AG04450 (cell line): Measurements from ENCODE around the gene GTPBP2. TPM values are rescaled to one million over a fixed set of nuclear protein-coding genes. Genes with fewer than 3 reads are reported as not detected.
"Not testable (repeated sequence)": the region's sequence is repeated elsewhere in the genome, so short reads cannot be mapped to it uniquely, and the experiment has no call there.

Experiments used
- CTCF ChIA-PET: fragments of 300-600, 350-600 bp; formaldehyde crosslinking; extraction: SDS; loops from one replicate; lab custom pipeline; 2022; ENCODE audit warnings: antibody characterized with exemption, inconsistent platforms; lab: Charles Lee
- POLR2A ChIA-PET: fragments of 350-600 bp; formaldehyde crosslinking; extraction: SDS; loops from one replicate; lab custom pipeline; 2021; ENCODE audit warnings: antibody characterized with exemption, inconsistent platforms; lab: Yijun Ruan, JAX
- DNase-seq: peaks from one replicate; pipeline ENCODE4 v3.0.0-alpha.2; 2011; ENCODE audit warnings: low read depth, low spot score
- H3K27ac ChIP-seq: one replicate; pipeline ENCODE4 v1.5.1; 2012; ENCODE audit warnings: low read depth, low read length, control low read depth
- H3K27me3 ChIP-seq: one replicate; pipeline ENCODE4 v1.6.0; 2012; ENCODE audit warnings: low read length; ENCODE audit not compliant: control insufficient read depth, insufficient read depth
- H3K4me3 ChIP-seq: 2 replicates; pipeline ENCODE4 v1.5.1; 2011; ENCODE audit warnings: mild to moderate bottlenecking, low read depth, low read length, control low read depth
- H3K9me3 ChIP-seq: 2 replicates; pipeline ENCODE4 v1.5.1; 2012; ENCODE audit warnings: low read length; ENCODE audit not compliant: control insufficient read depth, insufficient read depth
- polyA plus RNA-seq: library from polyadenylated mRNA; depleted of rRNA; stranded (reverse); fragments of >200 nt; gene quantifications from 2 replicates; pipeline ENCODE4 v1.2.3, GENCODE V29; 2011
- TF ChIP-seq, protein P1 (sequence below): IDR thresholded peaks from 2 replicates; pipeline ENCODE4 v1.5.1; 2011; ENCODE audit warnings: low read depth, low read length, control low read depth, inconsistent platforms

Gene GTPBP2
- polyA plus RNA-seq, 1 experiment = 60.8 TPM

DNA sequence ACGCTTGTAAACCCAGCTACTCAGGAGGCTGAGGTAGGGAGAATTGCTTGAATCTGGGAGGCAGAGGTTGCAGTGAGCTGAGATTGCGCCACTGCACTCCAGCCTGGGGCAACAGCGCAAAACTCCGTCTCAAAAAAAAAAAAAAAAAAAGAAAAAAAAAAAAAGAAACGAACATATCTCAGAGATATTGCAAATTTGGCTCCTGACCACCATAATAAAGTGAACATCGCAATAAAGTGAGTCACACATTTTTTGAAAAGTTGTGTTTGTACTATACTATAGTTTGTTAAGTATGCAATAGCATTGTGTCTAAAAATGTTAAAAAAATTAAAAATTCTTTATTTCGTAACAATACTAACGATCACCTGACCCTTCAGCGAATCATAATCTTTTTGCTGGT lies 29.1 kb upstream of the GTPBP2 start:
- no peak for DNase-seq
- ChIA-PET CTCF (no interaction called here), POLR2A (interaction anchor here (0.7 kb wide), 1 partner anchor 29 kb away, joined by 4 read pairs; the partner anchor contains the start of gene MRPS18A)
- H3K4me3 ChIP-seq = no peak overlapping the region
- peaks cover 11% of the 10 kb centered on the region; the same call in 1 of the 2 replicates for H3K9me3 ChIP-seq
- H3K27me3 ChIP-seq = peaks cover 2% of the 10 kb centered on the region
- TF ChIP-seq, protein P1, sequence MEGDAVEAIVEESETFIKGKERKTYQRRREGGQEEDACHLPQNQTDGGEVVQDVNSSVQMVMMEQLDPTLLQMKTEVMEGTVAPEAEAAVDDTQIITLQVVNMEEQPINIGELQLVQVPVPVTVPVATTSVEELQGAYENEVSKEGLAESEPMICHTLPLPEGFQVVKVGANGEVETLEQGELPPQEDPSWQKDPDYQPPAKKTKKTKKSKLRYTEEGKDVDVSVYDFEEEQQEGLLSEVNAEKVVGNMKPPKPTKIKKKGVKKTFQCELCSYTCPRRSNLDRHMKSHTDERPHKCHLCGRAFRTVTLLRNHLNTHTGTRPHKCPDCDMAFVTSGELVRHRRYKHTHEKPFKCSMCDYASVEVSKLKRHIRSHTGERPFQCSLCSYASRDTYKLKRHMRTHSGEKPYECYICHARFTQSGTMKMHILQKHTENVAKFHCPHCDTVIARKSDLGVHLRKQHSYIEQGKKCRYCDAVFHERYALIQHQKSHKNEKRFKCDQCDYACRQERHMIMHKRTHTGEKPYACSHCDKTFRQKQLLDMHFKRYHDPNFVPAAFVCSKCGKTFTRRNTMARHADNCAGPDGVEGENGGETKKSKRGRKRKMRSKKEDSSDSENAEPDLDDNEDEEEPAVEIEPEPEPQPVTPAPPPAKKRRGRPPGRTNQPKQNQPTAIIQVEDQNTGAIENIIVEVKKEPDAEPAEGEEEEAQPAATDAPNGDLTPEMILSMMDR = no peak
- H3K27ac ChIP-seq = no peak overlapping the region

DNA sequence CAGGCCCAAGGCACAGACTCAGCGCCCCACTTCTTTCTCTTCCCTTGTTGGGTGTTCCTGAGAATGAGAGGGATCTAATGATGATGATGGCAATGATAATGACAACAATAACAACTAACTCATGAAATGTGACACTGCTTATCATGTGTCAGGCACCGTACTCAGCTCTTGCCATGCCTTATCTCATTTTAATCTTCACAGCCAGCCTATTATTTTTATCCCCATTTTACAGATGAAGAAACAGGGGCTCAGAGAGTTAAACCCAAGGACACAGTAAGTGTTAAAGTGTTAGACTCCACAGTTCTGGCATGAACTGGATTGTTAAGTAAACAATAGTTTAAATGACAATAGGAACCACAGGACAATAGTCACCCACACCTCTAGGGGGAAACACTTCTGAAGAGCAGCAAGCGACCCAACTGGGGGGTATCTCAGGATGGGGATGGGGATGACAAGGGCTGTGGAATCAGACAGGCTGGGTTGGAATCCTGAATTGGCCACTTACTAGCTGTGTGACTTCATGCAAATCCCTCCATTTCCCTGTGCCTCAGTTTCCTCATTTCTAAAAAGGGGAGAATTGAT lies 28.2 kb upstream of the GTPBP2 start:
- CTCF ChIA-PET = interaction anchor here (1.1 to 1.9 kb wide), 2 partner anchors 10 to 112 kb away, joined by 3 to 5 read pairs; no protein-coding TSS in a partner anchor
- H3K27ac ChIP-seq = no peak overlapping the region
- peaks cover 11% of the 10 kb centered on the region; the same call in 1 of the 2 replicates for H3K9me3 ChIP-seq
- POLR2A ChIA-PET = interaction anchor here (0.7 kb wide), 1 partner anchor 30 kb away, joined by 4 read pairs; the partner anchor contains the start of gene MRPS18A
- TF ChIP-seq, protein P1 = no peak
- no peak for DNase-seq
- H3K4me3 ChIP-seq = no peak overlapping the region
- H3K27me3 ChIP-seq = peaks cover 2% of the 10 kb centered on the region

DNA sequence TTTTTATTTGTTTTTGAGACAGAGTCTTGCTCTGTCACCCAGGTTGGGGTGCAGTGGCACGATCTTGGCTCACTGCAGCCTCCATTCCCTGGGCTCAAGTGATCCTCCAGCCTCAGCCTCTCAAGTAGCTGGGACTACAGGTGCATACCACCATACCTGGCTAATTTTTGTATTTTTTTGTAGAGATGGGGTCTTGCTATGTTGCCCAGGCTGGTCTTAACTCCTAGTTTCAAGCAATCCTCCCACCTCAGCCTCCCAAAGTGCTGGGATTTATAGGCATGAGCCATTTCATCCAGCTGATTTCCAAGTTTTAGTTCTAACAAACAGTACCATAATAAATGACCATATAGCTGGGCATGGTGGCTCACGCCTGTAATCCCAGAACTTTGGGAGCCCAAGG lies 23.8 kb upstream of the GTPBP2 start:
- ChIA-PET CTCF (interaction anchor here (0.7 kb wide), 2 partner anchors 121 to 134 kb away, joined by 4 to 6 read pairs; no protein-coding TSS in a partner anchor), POLR2A (interaction anchor here (0.7 kb wide), 1 partner anchor 13 kb away, joined by 3 read pairs; no protein-coding TSS in a partner anchor)
- not testable (repeated sequence) for H3K9me3 ChIP-seq, H3K27ac ChIP-seq, H3K27me3 ChIP-seq, DNase-seq, H3K4me3 ChIP-seq

DNA sequence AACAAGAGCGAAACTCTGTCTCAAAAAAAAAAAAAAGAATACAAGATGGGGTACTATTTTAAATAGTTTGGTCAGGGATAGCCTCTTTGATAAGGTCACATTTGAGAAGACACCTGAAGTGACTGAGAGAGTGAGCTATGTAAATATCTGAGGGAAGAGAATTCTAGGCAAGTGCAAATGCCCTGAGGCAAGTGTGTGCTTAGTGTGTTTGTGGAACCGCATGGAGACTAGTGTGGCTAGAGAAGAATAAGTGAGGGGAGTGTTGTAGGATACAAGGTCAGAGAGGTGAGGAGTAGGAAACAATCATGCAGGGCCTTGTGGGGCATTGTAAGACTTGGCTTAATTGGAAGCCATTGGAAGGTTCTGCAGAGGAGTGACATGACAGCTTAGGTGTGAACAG lies 19.2 kb upstream of the GTPBP2 start:
- no peak overlapping the region for H3K4me3 ChIP-seq
- ChIA-PET POLR2A (interaction anchor here (0.7 kb wide), 1 partner anchor 112 kb away, joined by 7 read pairs; no protein-coding TSS in a partner anchor), CTCF (interaction anchor here (1.0 kb wide), 1 partner anchor 19 kb away, joined by 3 read pairs; no protein-coding TSS in a partner anchor)
- no peak for DNase-seq
- no peaks in the 10 kb centered on the region for H3K27me3 ChIP-seq
- H3K9me3 ChIP-seq = no peaks in the 10 kb centered on the region
- no peak overlapping the region for H3K27ac ChIP-seq
- TF ChIP-seq, protein P1 = no peak

DNA sequence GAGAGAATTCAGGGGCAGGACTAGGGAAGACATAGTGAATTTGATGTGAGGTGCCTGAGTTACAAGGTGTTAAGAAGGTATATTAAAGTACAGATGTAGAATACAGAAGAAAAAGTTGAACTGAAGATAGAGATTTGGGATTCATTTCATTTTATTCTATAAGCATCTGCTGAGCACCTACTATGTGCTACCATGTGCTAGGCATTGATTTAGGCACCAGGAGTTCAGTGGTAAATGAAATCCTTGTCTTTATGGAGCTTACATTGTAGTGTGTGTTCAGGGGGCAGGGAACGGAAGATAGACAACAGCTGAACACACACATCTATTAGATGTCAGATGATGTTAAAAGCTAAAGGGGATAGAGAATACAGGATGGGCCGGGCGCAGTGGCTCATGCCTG lies 18.5 kb upstream of the GTPBP2 start:
- CTCF ChIA-PET = no interaction called here

More for the DNA sequence above, 18.5 kb upstream of the GTPBP2 start:
- no peak for DNase-seq
- POLR2A ChIA-PET = no interaction called here
- Histone ChIP-seq H3K27ac (no peak overlapping the region), H3K9me3 (no peaks in the 10 kb centered on the region), H3K4me3 (no peak overlapping the region), H3K27me3 (no peaks in the 10 kb centered on the region)
- TF ChIP-seq, protein P1 = no peak
